A549 (cell line): ENCODE measurements around the gene TBPL2.

Experiments
- CHD4 ChIP-seq: fragments of 200-600 bp; sonication (generic); IDR thresholded peaks from 2 replicates; pipeline ENCODE4 v1.6.1; 2016; ENCODE audit warnings: antibody characterized with exemption, mild to moderate bottlenecking, borderline replicate concordance
- CTCF ChIP-seq: fragments of >200 bp; sonication (Bioruptor Twin); formaldehyde crosslinking; IDR thresholded peaks from 3 replicates; pipeline ENCODE4 v1.5.1; 2016
- EP300 ChIP-seq, 2 experiments: fragments of >200 bp; sonication (Bioruptor Twin); formaldehyde crosslinking; IDR thresholded peaks; 2 replicates in 1 of 2; 3 replicates in 1 of 2; pipeline ENCODE4 v1.6.1; 2016 to 2017
- PHF8 ChIP-seq: fragments of 200-600 bp; sonication (generic); IDR thresholded peaks from 2 replicates; pipeline ENCODE4 v1.6.1; 2016; ENCODE audit warnings: low read depth, mild to moderate bottlenecking, antibody characterized with exemption, moderate library complexity, borderline replicate concordance
- POLR2A ChIP-seq: IDR thresholded peaks from 2 replicates; pipeline ENCODE4 v1.6.1; 2012; ENCODE audit warnings: mild to moderate bottlenecking, low read length
- ZNF302 ChIP-seq: fragments of 250-450 bp; sonication (Bioruptor Pico); IDR thresholded peaks from 2 replicates; pipeline ENCODE4 v1.9.0; 2021; ENCODE audit warnings: inconsistent platforms, mild to moderate bottlenecking, moderate library complexity

- no peak for TF ChIP-seq CTCF
- no peak for TF ChIP-seq EP300 (IDR thresholded peaks at IDR 0.05)
- TF ChIP-seq PHF8: no peak
- TF ChIP-seq POLR2A: no peak
- TF ChIP-seq ZNF302 (CRISPR knock-in tag): no peak
- TF ChIP-seq CHD4: no peak
Observed at GRCh38 chr14:55373784-55374705, 66.4 kb downstream of the TBPL2 start.
